ENCODE data around the gene CCDC198. TPM values are rescaled to one million over a fixed set of nuclear protein-coding genes. Genes with fewer than 3 reads are reported as not detected.

CCDC198 gene
- not detected for total RNA-seq
- long read RNA-seq = 0 reads

- DNase-seq (no peak), ATAC-seq (no peak)
- intact Hi-C loops (cut with micrococcal nuclease) = no loop called here
Observed at GRCh38 chr14:57493467-57494181, at the start of gene CCDC198. Gene CCDC198 (minus strand): TSS chr14:57493857. CDS start chr14:57493715, 142 bp downstream.

GRCh38 chr14:57533214-57533613, 39.6 kb upstream of the CCDC198 start:
- no peak for DNase-seq
- intact Hi-C loops (cut with micrococcal nuclease) = no loop called here
- ATAC-seq = no peak

GRCh38 chr14:57530571-57530970, 36.9 kb upstream of the CCDC198 start:
- intact Hi-C loops (cut with micrococcal nuclease) = no loop called here
- DNase-seq (no peak), ATAC-seq (no peak)

- ATAC-seq = no peak
- intact Hi-C loops (cut with micrococcal nuclease) = no loop called here
- no peak for DNase-seq
Observed at GRCh38 chr14:57526942-57527341, 33.3 kb upstream of the CCDC198 start.

- ATAC-seq = no peak
- intact Hi-C loops (cut with micrococcal nuclease) = no loop called here
- no peak for DNase-seq
Observed at GRCh38 chr14:57519043-57519442, 25.4 kb upstream of the CCDC198 start.

GRCh38 chr14:57512220-57512619, 18.6 kb upstream of the CCDC198 start:
- DNase-seq = no peak
- no peak for ATAC-seq
- intact Hi-C loops (cut with micrococcal nuclease) = no loop called here

- DNase-seq (no peak), ATAC-seq (no peak)
- intact Hi-C loops (cut with micrococcal nuclease) = no loop called here
Observed at GRCh38 chr14:57508756-57509155, 15.1 kb upstream of the CCDC198 start.

GRCh38 chr14:57502586-57503254, 9.1 kb upstream of the CCDC198 start:
- intact Hi-C loops (cut with micrococcal nuclease) = no loop called here
- DNase-seq (no peak), ATAC-seq (no peak)

GRCh38 chr14:57501039-57501557, 7.4 kb upstream of the CCDC198 start:
- intact Hi-C loops (cut with micrococcal nuclease) = no loop called here
- ATAC-seq = no peak
- no peak for DNase-seq

GRCh38 chr14:57498659-57499058, 5.0 kb upstream of the CCDC198 start:
- DNase-seq = no peak
- intact Hi-C loops (cut with micrococcal nuclease) = no loop called here
- ATAC-seq = no peak

GRCh38 chr14:57498035-57498434, 4.4 kb upstream of the CCDC198 start:
- intact Hi-C loops (cut with micrococcal nuclease) = no loop called here
- ATAC-seq = no peak
- DNase-seq = no peak

GRCh38 chr14:57495416-57495815, 1.8 kb upstream of the CCDC198 start:
- DNase-seq (no peak), ATAC-seq (no peak)
- intact Hi-C loops (cut with micrococcal nuclease) = no loop called here

- intact Hi-C loops (cut with micrococcal nuclease) = no loop called here
- ATAC-seq (no peak), DNase-seq (no peak)
Observed at GRCh38 chr14:57492859-57493258, 798 bp downstream of the CCDC198 start.

- DNase-seq (no peak), ATAC-seq (no peak)
- intact Hi-C loops (cut with micrococcal nuclease) = no loop called here
Observed at GRCh38 chr14:57491640-57492039, 2.0 kb downstream of the CCDC198 start.

- peak; percentile 57 for ATAC-seq
- no peak for DNase-seq
- intact Hi-C loops (cut with micrococcal nuclease) = loop anchor here (5.0 kb wide), 1 partner anchor 585 kb away; no protein-coding TSS in a partner anchor
Observed at GRCh38 chr14:57487771-57488170, 5.9 kb downstream of the CCDC198 start.

GRCh38 chr14:57486767-57487379, 6.8 kb downstream of the CCDC198 start:
- peak; percentile 45 for ATAC-seq
- intact Hi-C loops (cut with micrococcal nuclease) = loop anchor here (5.0 kb wide), 1 partner anchor 585 kb away; no protein-coding TSS in a partner anchor

GRCh38 chr14:57485635-57486034, 8.0 kb downstream of the CCDC198 start:
- ATAC-seq (no peak), DNase-seq (no peak)
- intact Hi-C loops (cut with micrococcal nuclease) = loop anchor here (5.0 kb wide), 1 partner anchor 587 kb away; no protein-coding TSS in a partner anchor

More at GRCh38 chr14:57486767-57487379, 6.8 kb downstream of the CCDC198 start:
- no peak for DNase-seq

GRCh38 chr14:57482120-57482519, 11.5 kb downstream of the CCDC198 start:
- intact Hi-C loops (cut with micrococcal nuclease) = no loop called here
- ATAC-seq = no peak
- no peak for DNase-seq

GRCh38 chr14:57480051-57480450, 13.6 kb downstream of the CCDC198 start:
- intact Hi-C loops (cut with micrococcal nuclease) = no loop called here
- DNase-seq (no peak), ATAC-seq (no peak)

- intact Hi-C loops (cut with micrococcal nuclease) = no loop called here
- DNase-seq (no peak), ATAC-seq (no peak)
Observed at GRCh38 chr14:57479197-57479596, 14.5 kb downstream of the CCDC198 start.
